Activated T-helper 2 cell treated with anti-CD3 and anti-CD28 coated beads, Interferon-gamma antibody, Interleukin-2, Interleukin-4, amounts not matched to agents 10 μg/mL and 5 μg/mL and 100 μg/mL, durations not matched to agents 14 hours and 24 hours and 36 hours (primary cell): ENCODE data around the gene ZBED6. TPM values are rescaled to one million over a fixed set of nuclear protein-coding genes. Genes with fewer than 3 reads are reported as not detected.
"Not testable (repeated sequence)": the region's sequence is repeated elsewhere in the genome, so short reads cannot be mapped to it uniquely, and the experiment has no call there.

Experiments used
- DNase-seq: peaks from one replicate; pipeline ENCODE4 v3.0.0; 2021; ENCODE audit warnings: low spot score
- H3K27ac Mint-ChIP-seq: one replicate; pipeline ENCODE4 v1.8.0; 2021; ENCODE audit warnings: mixed read lengths
- H3K27me3 Mint-ChIP-seq: one replicate; pipeline ENCODE4 v1.8.0; 2021; ENCODE audit warnings: low read depth, mixed read lengths
- H3K36me3 Mint-ChIP-seq: one replicate; pipeline ENCODE4 v1.8.0; 2021; ENCODE audit warnings: low read depth, mixed read lengths
- H3K4me1 Mint-ChIP-seq: one replicate; pipeline ENCODE4 v1.8.0; 2021; ENCODE audit warnings: low read depth, mixed read lengths
- H3K4me3 Mint-ChIP-seq: one replicate; pipeline ENCODE4 v1.8.0; 2021; ENCODE audit warnings: low read depth, mild to moderate bottlenecking, moderate library complexity, mixed read lengths
- H3K9me3 Mint-ChIP-seq: one replicate; pipeline ENCODE4 v1.8.0; 2021; ENCODE audit warnings: mixed read lengths
- intact Hi-C: fragments of 100-400 bp; cut with micrococcal nuclease; formaldehyde crosslinking; loops from one replicate; pipeline ENCODE4 v1.15.1; 2023
- total RNA-seq: library from RNA; stranded (reverse); gene quantifications from 2 replicates; pipeline ENCODE4 v1.2.3, GENCODE V29; 2022

ZBED6 gene
- total RNA-seq, result 21.9 and 22.2 TPM in 2 replicates

GRCh38 chr1:203795441-203796235 is at the start of gene ZBED6, which contains the start of gene ZC3H11A:
TSS of gene ZBED6 (plus strand) at chr1:203795623. CDS start at chr1:203797523, 1,900 bp downstream.
TSS of gene ZC3H11A (plus strand) at chr1:203795623. CDS start at chr1:203817071, 21,448 bp downstream.
- H3K9me3 Mint-ChIP-seq, result no peaks in the 10 kb centered on the region
- H3K4me3 Mint-ChIP-seq, result peak within 1 kb of the TSS; percentile 99
- peak within 1 kb of the TSS; percentile 99 for H3K27ac Mint-ChIP-seq
- peak; percentile 98 for DNase-seq
- H3K27me3 Mint-ChIP-seq, result no peaks in the 10 kb centered on the region
- intact Hi-C loops, result loop anchor here (1.0 to 10.0 kb wide), 3 partner anchors 30 to 471 kb away; partner anchors contain the start of genes LAX1 and SNRPE
- H3K4me1 Mint-ChIP-seq, result peaks cover 42% of the 10 kb centered on the region
- peaks cover 43% of the 10 kb centered on the region for H3K36me3 Mint-ChIP-seq

GRCh38 chr1:203746281-203746680 is 49.1 kb upstream of the ZBED6 start:
- H3K9me3 Mint-ChIP-seq, result no peaks in the 10 kb centered on the region
- peaks cover 34% of the 10 kb centered on the region for H3K36me3 Mint-ChIP-seq
- H3K4me3 Mint-ChIP-seq, result no peak overlapping the region
- DNase-seq, result no peak
- H3K27ac Mint-ChIP-seq, result no peak overlapping the region
- H3K4me1 Mint-ChIP-seq, result peaks cover 18% of the 10 kb centered on the region
- intact Hi-C loops, result no loop called here
- no peaks in the 10 kb centered on the region for H3K27me3 Mint-ChIP-seq

- Mint-ChIP-seq H3K27ac (no peak overlapping the region), H3K9me3 (no peaks in the 10 kb centered on the region), H3K36me3 (peaks cover 4% of the 10 kb centered on the region), H3K4me3 (no peak overlapping the region), H3K27me3 (no peaks in the 10 kb centered on the region), H3K4me1 (peaks cover 11% of the 10 kb centered on the region)
- intact Hi-C loops, result no loop called here
- DNase-seq, result no peak
These were observed 44.4 kb upstream of the ZBED6 start for GRCh38 chr1:203751051-203751450.

- intact Hi-C loops, DNase-seq, H3K27ac Mint-ChIP-seq, H3K9me3 Mint-ChIP-seq, H3K4me3 Mint-ChIP-seq, H3K36me3 Mint-ChIP-seq, H3K27me3 Mint-ChIP-seq: not testable (repeated sequence)
- peaks cover 16% of the 10 kb centered on the region for H3K4me1 Mint-ChIP-seq
These were observed 43.6 kb upstream of the ZBED6 start for GRCh38 chr1:203751618-203752361.

GRCh38 chr1:203754455-203754864 is 41.0 kb upstream of the ZBED6 start:
- DNase-seq, result no peak
- H3K36me3 Mint-ChIP-seq, result no peaks in the 10 kb centered on the region
- H3K4me3 Mint-ChIP-seq, result no peak overlapping the region
- H3K27ac Mint-ChIP-seq, result peak overlapping the region; percentile 87
- H3K9me3 Mint-ChIP-seq, result no peaks in the 10 kb centered on the region
- H3K4me1 Mint-ChIP-seq, result peaks cover 17% of the 10 kb centered on the region
- H3K27me3 Mint-ChIP-seq, result no peaks in the 10 kb centered on the region
- intact Hi-C loops, result loop anchor here (1.0 kb wide), 1 partner anchor 11 kb away; the partner anchor contains the start of gene LAX1

GRCh38 chr1:203756036-203756435 is 39.4 kb upstream of the ZBED6 start:
- Mint-ChIP-seq H3K4me1 (peaks cover 17% of the 10 kb centered on the region), H3K27me3 (no peaks in the 10 kb centered on the region), H3K36me3 (no peaks in the 10 kb centered on the region), H3K9me3 (no peaks in the 10 kb centered on the region), H3K27ac (no peak overlapping the region), H3K4me3 (no peak overlapping the region)
- no peak for DNase-seq
- intact Hi-C loops, result no loop called here

- H3K9me3 Mint-ChIP-seq, H3K27me3 Mint-ChIP-seq, H3K27ac Mint-ChIP-seq, DNase-seq, intact Hi-C loops, H3K4me3 Mint-ChIP-seq, H3K36me3 Mint-ChIP-seq: not testable (repeated sequence)
- peaks cover 25% of the 10 kb centered on the region for H3K4me1 Mint-ChIP-seq
These were observed 36.7 kb upstream of the ZBED6 start for GRCh38 chr1:203758749-203759148.

- H3K4me1 Mint-ChIP-seq, result peaks cover 30% of the 10 kb centered on the region
- no peaks in the 10 kb centered on the region for H3K27me3 Mint-ChIP-seq
- no peak overlapping the region for H3K4me3 Mint-ChIP-seq
- H3K9me3 Mint-ChIP-seq, result no peaks in the 10 kb centered on the region
- peaks cover 3% of the 10 kb centered on the region for H3K36me3 Mint-ChIP-seq
- DNase-seq, result no peak
- no peak overlapping the region for H3K27ac Mint-ChIP-seq
- intact Hi-C loops, result loop anchor here (10.0 kb wide), 1 partner anchor 436 kb away; no protein-coding TSS in a partner anchor
These were observed 34.9 kb upstream of the ZBED6 start for GRCh38 chr1:203760506-203760905.

- not testable (repeated sequence) for H3K27ac Mint-ChIP-seq, H3K9me3 Mint-ChIP-seq, H3K27me3 Mint-ChIP-seq, DNase-seq, H3K36me3 Mint-ChIP-seq, H3K4me3 Mint-ChIP-seq
- intact Hi-C loops, result loop anchor here (10.0 kb wide), 1 partner anchor 437 kb away; no protein-coding TSS in a partner anchor
- H3K4me1 Mint-ChIP-seq, result peaks cover 26% of the 10 kb centered on the region
These were observed 33.5 kb upstream of the ZBED6 start for GRCh38 chr1:203761958-203762357.

- Mint-ChIP-seq H3K4me1 (peaks cover 31% of the 10 kb centered on the region), H3K9me3 (no peaks in the 10 kb centered on the region), H3K27me3 (no peaks in the 10 kb centered on the region), H3K36me3 (peaks cover 12% of the 10 kb centered on the region), H3K27ac (peak overlapping the region; percentile 99), H3K4me3 (peak overlapping the region; percentile 59)
- no peak for DNase-seq
- intact Hi-C loops, result loop anchor here (10.0 kb wide), 1 partner anchor 439 kb away; no protein-coding TSS in a partner anchor
These were observed 31.9 kb upstream of the ZBED6 start for GRCh38 chr1:203763505-203763904.

GRCh38 chr1:203764105-203765028 is 31.1 kb upstream of the ZBED6 start:
- H3K36me3 Mint-ChIP-seq, result peaks cover 19% of the 10 kb centered on the region
- H3K4me1 Mint-ChIP-seq, result peaks cover 34% of the 10 kb centered on the region
- H3K27ac Mint-ChIP-seq, result peak overlapping the region; percentile 99
- intact Hi-C loops, result loop anchor here (1.0 to 10.0 kb wide), 5 partner anchors 10 to 440 kb away; partner anchors contain the start of genes ATP2B4, ZBED6 and ZC3H11A
- no peaks in the 10 kb centered on the region for H3K27me3 Mint-ChIP-seq
- DNase-seq, result no peak
- peak overlapping the region; percentile 90 for H3K4me3 Mint-ChIP-seq
- no peaks in the 10 kb centered on the region for H3K9me3 Mint-ChIP-seq
